GM12878 (cell line): ENCODE results near the gene SLC19A2.

Experiments
- ATF7 ChIP-seq: fragments of 450-650 bp; IDR thresholded peaks from 2 replicates; pipeline ENCODE4 v1.6.1; 2016; ENCODE audit warnings: low read depth, mild to moderate bottlenecking
- CHD2 ChIP-seq: IDR thresholded peaks from 2 replicates; pipeline ENCODE4 v1.6.1; 2011; ENCODE audit warnings: low read depth, low read length, improper control_type of control experiment, borderline replicate concordance
- EZH2 ChIP-seq: IDR thresholded peaks from 2 replicates; pipeline ENCODE4 v1.6.1; 2012; ENCODE audit warnings: low read depth, mild to moderate bottlenecking, control low read depth, inconsistent platforms, low read length, borderline replicate concordance; ENCODE audit not compliant: control insufficient read depth
- JUND ChIP-seq: IDR thresholded peaks from 2 replicates; pipeline ENCODE4 v1.6.1; 2012; ENCODE audit warnings: low read depth, mild to moderate bottlenecking, low read length, improper control_type of control experiment, moderate library complexity
- RAD51 ChIP-seq: fragments of 450-650 bp; IDR thresholded peaks from 2 replicates; pipeline ENCODE4 v1.6.1; 2016; ENCODE audit warnings: moderate library complexity, mild to moderate bottlenecking, inconsistent platforms
- YY1 ChIP-seq: IDR thresholded peaks from 2 replicates; pipeline ENCODE4 v1.6.1; 2011; ENCODE audit warnings: low read depth, mild to moderate bottlenecking, low read length

DNA sequence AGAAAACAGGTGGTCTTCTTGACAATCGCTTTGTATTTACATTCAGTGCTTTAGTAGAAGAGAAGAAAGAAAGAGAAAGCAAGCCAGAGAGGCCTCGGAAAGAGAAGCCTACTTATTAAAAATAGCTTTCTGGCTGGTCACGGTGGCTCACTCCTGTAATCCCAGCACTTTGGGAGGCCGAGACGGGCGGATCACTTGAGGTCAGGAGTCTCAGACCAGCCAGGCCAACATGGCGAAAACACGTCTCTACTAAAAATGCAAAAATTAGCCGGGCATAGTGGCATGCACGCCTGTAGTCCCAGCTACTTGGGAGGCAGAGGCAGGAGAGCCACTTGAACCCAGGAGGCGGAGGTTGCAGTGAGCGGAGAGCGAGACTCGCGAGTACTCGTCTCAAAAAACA is 1.8 kb upstream of the SLC19A2 start:
- TF ChIP-seq EZH2: no peak
- TF ChIP-seq JUND: no peak
- no peak for TF ChIP-seq RAD51
- TF ChIP-seq ATF7: no peak
- no peak for TF ChIP-seq YY1
- TF ChIP-seq CHD2: no peak
